HepG2 (cell line): ENCODE measurements around the gene CEBPA. TPM values are rescaled to one million over a fixed set of nuclear protein-coding genes. Genes with fewer than 3 reads are reported as not detected.

Experiments used
- AGO2 ChIP-seq: fragments of 200-400 bp; formaldehyde crosslinking; optimal IDR thresholded peaks from 2 replicates; pipeline ENCODE3; 2017; ENCODE audit warnings: mild to moderate bottlenecking, low read depth, low read length, moderate library complexity
- ARNT ChIP-seq: fragments of 450-650 bp; IDR thresholded peaks from 2 replicates; pipeline ENCODE4 v1.6.1; 2017
- CC2D1A ChIP-seq: sonication (generic); formaldehyde crosslinking; IDR thresholded peaks from 2 replicates; pipeline ENCODE4 v1.8.1; 2023; ENCODE audit warnings: mild to moderate bottlenecking, missing genetic modification reagents
- EP300 ChIP-seq, 3 experiments: sonication (generic) in 1 of 3; formaldehyde crosslinking in 1 of 3; IDR thresholded peaks; 2 replicates each; pipeline versions ENCODE4 v1.5.1 to v1.6.1; 2011 to 2020; ENCODE audit warnings: low read depth in 2 of 3, low read length in 2 of 3, borderline replicate concordance in 1 of 3, improper control_type of control experiment in 1 of 3, mild to moderate bottlenecking in 1 of 3, missing genetic modification reagents in 1 of 3, moderate library complexity in 1 of 3
- IRF9 ChIP-seq: sonication (generic); formaldehyde crosslinking; IDR thresholded peaks from 2 replicates; pipeline ENCODE4 v1.8.0; 2022; ENCODE audit warnings: missing genetic modification reagents, mild to moderate bottlenecking, borderline replicate concordance
- KDM2A ChIP-seq: sonication (generic); formaldehyde crosslinking; IDR thresholded peaks from 2 replicates; pipeline ENCODE4 v1.4.0; 2020; ENCODE audit warnings: low read depth, missing genetic modification reagents, borderline replicate concordance
- LCORL ChIP-seq, 2 experiments: fragments of 450-650 bp in 1 of 2; sonication (generic) in 1 of 2; formaldehyde crosslinking in 1 of 2; IDR thresholded peaks; 2 replicates each; pipeline versions ENCODE4 v1.5.0 to v1.6.1; 2017 to 2020; ENCODE audit warnings: antibody characterized with exemption in 1 of 2, missing genetic modification reagents in 1 of 2
- NRL ChIP-seq: sonication (generic); formaldehyde crosslinking; IDR thresholded peaks from 2 replicates; pipeline ENCODE4 v1.5.0; 2020; ENCODE audit warnings: missing genetic modification reagents, mild to moderate bottlenecking, moderate library complexity, borderline replicate concordance
- STAT5B ChIP-seq: sonication (generic); formaldehyde crosslinking; IDR thresholded peaks from 2 replicates; pipeline ENCODE4 v1.4.0; 2020; ENCODE audit warnings: missing genetic modification reagents
- ZBTB42 ChIP-seq: sonication (generic); formaldehyde crosslinking; IDR thresholded peaks from 2 replicates; pipeline ENCODE4 v1.5.0; 2020; ENCODE audit warnings: mild to moderate bottlenecking, missing genetic modification reagents
- ZNF224 ChIP-seq: sonication (generic); formaldehyde crosslinking; IDR thresholded peaks from 2 replicates; pipeline ENCODE4 v1.5.0; 2020; ENCODE audit warnings: mild to moderate bottlenecking, missing genetic modification reagents
- ZNF33B ChIP-seq: sonication (generic); formaldehyde crosslinking; IDR thresholded peaks from 2 replicates; pipeline ENCODE4 v1.5.1; 2020; ENCODE audit warnings: mild to moderate bottlenecking, missing genetic modification reagents
- ZNF766 ChIP-seq: sonication (generic); formaldehyde crosslinking; IDR thresholded peaks from 2 replicates; pipeline ENCODE4 v1.5.0; 2020; ENCODE audit warnings: missing genetic modification reagents, borderline replicate concordance
- ZNF800 ChIP-seq: sonication (generic); formaldehyde crosslinking; IDR thresholded peaks from 2 replicates; pipeline ENCODE4 v1.4.0; 2020; ENCODE audit warnings: missing genetic modification reagents
- ZNF850 ChIP-seq: sonication (generic); formaldehyde crosslinking; conservative IDR thresholded peaks from 2 replicates; pipeline ENCODE4 v1.9.0; 2021; ENCODE audit warnings: mild to moderate bottlenecking, missing genetic modification reagents
- ZNF891 ChIP-seq: sonication (generic); formaldehyde crosslinking; IDR thresholded peaks from 2 replicates; pipeline ENCODE4 v1.5.0; 2020; ENCODE audit warnings: mild to moderate bottlenecking, missing genetic modification reagents
- polyA plus RNA-seq, 8 experiments: library from polyadenylated mRNA; depleted of rRNA in 3 of 8; stranded (reverse) in 7 of 8; unstranded in 1 of 8; fragments of >200 nt; fragmentation: Illumina TruSeq in 4 of 8; extraction: Trizol in 4 of 8; gene quantifications; 2 replicates each; pipeline versions ENCODE4 v1.2.1 to v1.2.3, GENCODE V29; 2011 to 2016; ENCODE audit warnings: low read depth in 4 of 8, missing spikeins in 1 of 8, mixed read lengths in 1 of 8; ENCODE audit not compliant: insufficient read depth in 1 of 8
- total RNA-seq, 5 experiments: library from RNA; depleted of rRNA; stranded (reverse); fragments of >200 nt; fragmentation: Illumina TruSeq; extraction: Trizol; gene quantifications; 2 replicates each; pipeline ENCODE4 v1.2.3, GENCODE V29; 2016; ENCODE audit warnings: low read depth in 1 of 5

The CEBPA gene
- total and polyA plus RNA-seq, 2 of the 13 experiments (the other 11 are each of a cell fraction or from before 2014, with no cell fraction given) = 24.8 to 103 TPM

- TF ChIP-seq NRL = 0 out of 2 replicates have a peak, but pooled peaks have one; percentile 11
- TF ChIP-seq ZNF800 (CRISPR knock-in tag) = no peak
- TF ChIP-seq ARNT = no peak
- no peak for TF ChIP-seq ZNF33B (CRISPR knock-in tag)
- 0 out of 2 replicates have a peak, but pooled peaks have one; percentile 56 for TF ChIP-seq ZBTB42 (CRISPR knock-in tag)
- no peak for TF ChIP-seq STAT5B
- peak; percentile 56 for TF ChIP-seq AGO2
- TF ChIP-seq EP300 (IDR thresholded peaks at IDR 0.05; ENCODE audit: low read depth in 2 of 2, low read length in 2 of 2) = 0 out of 4 replicates have a peak, but pooled peaks of 1 of the 2 experiments have one; percentile 1
- TF ChIP-seq EP300 (CRISPR knock-in tag; IDR thresholded peaks at IDR 0.05; ENCODE audit: borderline replicate concordance) = no peak
- TF ChIP-seq ZNF224 (CRISPR knock-in tag) = no peak
- TF ChIP-seq IRF9 (CRISPR knock-in tag) = 0 out of 2 replicates have a peak, but pooled peaks have one; percentile 36
- no peak for TF ChIP-seq LCORL (IDR thresholded peaks at IDR 0.05)
- no peak for TF ChIP-seq LCORL (CRISPR knock-in tag; IDR thresholded peaks at IDR 0.05)
- no peak for TF ChIP-seq ZNF766
- TF ChIP-seq ZNF850 (CRISPR knock-in tag) = no peak
- 0 out of 2 replicates have a peak, but pooled peaks have one; percentile 39 for TF ChIP-seq ZNF891 (CRISPR knock-in tag)
- TF ChIP-seq CC2D1A (CRISPR knock-in tag) = no peak
- peak; percentile 11; the same call in 1 of the 2 replicates for TF ChIP-seq KDM2A (CRISPR knock-in tag)
Measured at GRCh38 chr19:33274663-33275558, 27.4 kb downstream of the CEBPA start (continued).
